ENCODE measurements around the gene ERC2. TPM values are rescaled to one million over a fixed set of nuclear protein-coding genes. Genes with fewer than 3 reads are reported as not detected.

ERC2 gene
- total and polyA plus RNA-seq, 2 of the 13 experiments (the other 11 are each of a cell fraction or from before 2014, with no cell fraction given): 0.16 to 0.22 TPM

GRCh38 chr3:56397798-56398197 is 70.5 kb downstream of the ERC2 start:
- DNase-seq (ENCODE audit: low spot score) (no peak), ATAC-seq (no peak), FAIRE-seq (no peak)
- CTCF ChIA-PET (ENCODE audit: low intra/inter-chr PET ratio, low total read pairs): no interaction called here
- no peaks in the 10 kb centered on the region for H3K36me3 ChIP-seq (replicated peaks in 1 of 2; ENCODE audit: control insufficient read depth in 1 of 2, insufficient read depth in 2 of 2, low read length in 2 of 2)
- no peaks in the 10 kb centered on the region for H3K9me3 ChIP-seq (ENCODE audit: low read length)
- no peaks in the 10 kb centered on the region for H3K4me1 ChIP-seq (ENCODE audit: insufficient read depth, low read length)
- H3K4me2 ChIP-seq (ENCODE audit: low read depth, low read length): no peak overlapping the region
- POLR2A ChIA-PET: no interaction called here
- no peak overlapping the region for H2AFZ ChIP-seq (ENCODE audit: low read length)
- intact Hi-C loops (cut with micrococcal nuclease; ENCODE audit: unreplicated experiment): no loop called here
- no peak overlapping the region for H3K27ac ChIP-seq (ENCODE audit: extremely low read length, insufficient read depth, low read length)
- H3K79me2 ChIP-seq (ENCODE audit: insufficient read depth, low read length): no peaks in the 10 kb centered on the region
- no TSS peak for BruUV-seq (replicated peaks)
- H3K4me3 ChIP-seq (replicated peaks in 1 of 3; ENCODE audit: insufficient read depth in 1 of 3, low read depth in 2 of 3, low read length in 3 of 3): no peak overlapping the region
- no peaks in the 10 kb centered on the region for H4K20me1 ChIP-seq (ENCODE audit: insufficient read depth, low read length)
- H3K27me3 ChIP-seq (ENCODE audit: control insufficient read depth in 1 of 2, insufficient read depth in 2 of 2, low read length in 2 of 2): peaks cover 0 to 7% of the 10 kb centered on the region in 2 experiments; a peak in 1 of 5 replicates
- in situ Hi-C loops (cut with HindIII; ENCODE audit: extremely low pct_ligation_motif_present, low pct_unique_long_range_greater_than_20kb): no loop called here
- 0% methylated on average over 2 of the region's 2 CpGs for WGBS (ENCODE audit: low lambda C conversion rate)
- H3K9ac ChIP-seq (ENCODE audit: insufficient read depth, low read depth, low read length): no peak overlapping the region
- TF ChIP-seq RNF2 (conservative IDR thresholded peaks at IDR 0.05; ENCODE audit: low read depth) (no peak), JARID2 (CRISPR knock-in tag; IDR thresholded peaks at IDR 0.05; ENCODE audit: insufficient replicate concordance) (no peak), FOSL1 (CRISPR knock-in tag; IDR thresholded peaks at IDR 0.05; ENCODE audit: borderline replicate concordance) (no peak), ZNF691 (CRISPR knock-in tag; IDR thresholded peaks at IDR 0.05; ENCODE audit: borderline replicate concordance, low read depth) (no peak), ATF1 (CRISPR knock-in tag; IDR thresholded peaks at IDR 0.05) (no peak), ZNF280D (CRISPR knock-in tag; IDR thresholded peaks at IDR 0.05) (no peak), ZNF761 (CRISPR knock-in tag; conservative IDR thresholded peaks at IDR 0.05) (no peak), SRSF4 (IDR thresholded peaks at IDR 0.05; ENCODE audit: low read depth, low read length, poor library complexity, severe bottlenecking) (no peak), HCFC1 (IDR thresholded peaks at IDR 0.05; ENCODE audit: low read depth, low read length) (no peak), NFRKB (IDR thresholded peaks at IDR 0.05) (no peak), KDM6A (CRISPR knock-in tag; IDR thresholded peaks at IDR 0.05; ENCODE audit: low read depth) (no peak), IKZF5 (CRISPR knock-in tag; IDR thresholded peaks at IDR 0.05) (no peak), HOXD1 (CRISPR knock-in tag; IDR thresholded peaks at IDR 0.05) (no peak), PRDM15 (CRISPR knock-in tag; IDR thresholded peaks at IDR 0.05) (no peak), PBX2 (CRISPR knock-in tag; IDR thresholded peaks at IDR 0.05) (no peak), SOX6 (IDR thresholded peaks at IDR 0.05) (no peak), SOX6 (CRISPR knock-in tag; IDR thresholded peaks at IDR 0.05) (no peak)
